HepG2 (cell line): Measurements from ENCODE around the gene MRAP.

Experiments
- ARNT ChIP-seq: fragments of 450-650 bp; IDR thresholded peaks from 2 replicates; pipeline ENCODE4 v1.6.1; 2017
- BHLHE40 ChIP-seq: IDR thresholded peaks from 2 replicates; pipeline ENCODE4 v1.6.1; 2011; ENCODE audit warnings: low read length, improper control_type of control experiment
- FOSL1 ChIP-seq: sonication (generic); formaldehyde crosslinking; IDR thresholded peaks from 2 replicates; pipeline ENCODE4 v1.9.0; 2021; ENCODE audit warnings: missing genetic modification reagents, borderline replicate concordance
- GLI4 ChIP-seq: sonication (generic); formaldehyde crosslinking; IDR thresholded peaks from 2 replicates; pipeline ENCODE4 v1.5.1; 2020; ENCODE audit warnings: missing genetic modification reagents, mild to moderate bottlenecking, moderate library complexity, borderline replicate concordance
- HOXA7 ChIP-seq: sonication (generic); formaldehyde crosslinking; IDR thresholded peaks from 2 replicates; pipeline ENCODE4 v1.8.1; 2022; ENCODE audit warnings: mild to moderate bottlenecking, missing genetic modification reagents, moderate library complexity
- JDP2 ChIP-seq: sonication (generic); formaldehyde crosslinking; IDR thresholded peaks from 2 replicates; pipeline ENCODE4 v1.8.1; 2022; ENCODE audit warnings: missing genetic modification reagents, borderline replicate concordance
- NFYB ChIP-seq: sonication (generic); formaldehyde crosslinking; IDR thresholded peaks from 2 replicates; pipeline ENCODE4 v1.4.0; 2020; ENCODE audit warnings: missing genetic modification reagents
- POLR2A ChIP-seq, 2 experiments: IDR thresholded peaks; 2 replicates each; pipeline ENCODE4 v1.6.1; 2011; ENCODE audit warnings: low read depth in 2 of 2, low read length in 2 of 2, mild to moderate bottlenecking in 1 of 2, moderate library complexity in 1 of 2; ENCODE audit not compliant: insufficient read depth in 1 of 2
- SRF ChIP-seq: IDR thresholded peaks from 2 replicates; pipeline ENCODE4 v1.6.1; 2011; ENCODE audit warnings: mild to moderate bottlenecking, low read depth, low read length, moderate library complexity
- TCF12 ChIP-seq, 2 experiments: fragments of 450-650 bp in 1 of 2; sonication (generic) in 1 of 2; formaldehyde crosslinking in 1 of 2; IDR thresholded peaks; 2 replicates each; pipeline versions ENCODE4 v1.6.1 to v1.8.0; 2017 to 2022; ENCODE audit warnings: antibody characterized with exemption in 1 of 2, mild to moderate bottlenecking in 1 of 2, missing genetic modification reagents in 1 of 2, moderate library complexity in 1 of 2
- U2AF2 ChIP-seq: fragments of 200-400 bp; formaldehyde crosslinking; IDR thresholded peaks from 2 replicates; pipeline ENCODE4 v1.6.1; 2017; ENCODE audit warnings: low read depth, mild to moderate bottlenecking, low read length
- ZFX ChIP-seq: sonication (generic); formaldehyde crosslinking; IDR thresholded peaks from 2 replicates; pipeline ENCODE4 v1.4.0; 2020; ENCODE audit warnings: mild to moderate bottlenecking, low read depth, missing genetic modification reagents, moderate library complexity
- ZNF619 ChIP-seq: sonication (generic); formaldehyde crosslinking; IDR thresholded peaks from 2 replicates; pipeline ENCODE4 v1.4.0; 2020; ENCODE audit warnings: mild to moderate bottlenecking, missing genetic modification reagents

GRCh38 chr21:32285476-32285875 lies 13.2 kb upstream of the MRAP start:
- TF ChIP-seq SRF (no peak), HOXA7 (CRISPR knock-in tag) (no peak), NFYB (CRISPR knock-in tag) (no peak), JDP2 (no peak), U2AF2 (no peak), ARNT (no peak), BHLHE40 (no peak), ZFX (CRISPR knock-in tag) (no peak), TCF12 (IDR thresholded peaks at IDR 0.05) (no peak), TCF12 (CRISPR knock-in tag; IDR thresholded peaks at IDR 0.05) (no peak), GLI4 (CRISPR knock-in tag) (no peak), POLR2A (IDR thresholded peaks at IDR 0.05; ENCODE audit: insufficient read depth in 1 of 2, low read depth in 2 of 2, low read length in 2 of 2) (no peak), FOSL1 (CRISPR knock-in tag) (no peak), ZNF619 (CRISPR knock-in tag) (no peak)
